Tibial nerve (tissue), 4 donors: Measurements from ENCODE around the gene OR52I2. TPM values are rescaled to one million over a fixed set of nuclear protein-coding genes. Genes with fewer than 3 reads are reported as not detected.

Experiments
- DNase-seq, 2 donors: peaks; one replicate each; pipeline ENCODE4 v3.0.0-alpha.2; 2019; ENCODE audit warnings: low spot score in 2 of 2
- H3K27ac ChIP-seq, 4 donors: fragments of 200-600 bp; sonication (generic) in 3 of 4; one replicate each; pipeline ENCODE4 v1.5.1; 2017 to 2019; ENCODE audit warnings: mild to moderate bottlenecking in 1 of 4
- H3K27me3 ChIP-seq, 2 donors: fragments of 200-600 bp; sonication (generic) in 1 of 2; one replicate each; pipeline versions ENCODE4 v1.5.1 to v1.6.0; 2017 to 2019
- H3K36me3 ChIP-seq, 3 donors: fragments of 200-600 bp; sonication (generic); one replicate each; pipeline ENCODE4 v1.5.1; 2018 to 2019
- H3K4me1 ChIP-seq, 4 donors: fragments of 200-600 bp; sonication (generic) in 3 of 4; one replicate each; pipeline ENCODE4 v1.5.1; 2017 to 2019
- H3K4me3 ChIP-seq, 4 donors: fragments of 200-600 bp; sonication (generic) in 3 of 4; one replicate each; pipeline ENCODE4 v1.5.1; 2017 to 2019; ENCODE audit warnings: mild to moderate bottlenecking in 1 of 4, moderate library complexity in 1 of 4
- H3K9me3 ChIP-seq, 4 donors: fragments of 200-600 bp; sonication (generic) in 3 of 4; one replicate each; pipeline ENCODE4 v1.5.1; 2017 to 2019
- CTCF ChIP-seq, 5 experiments: fragments of 200-600 bp in 3 of 5; fragments of 450-650 bp in 2 of 5; sonication (generic) in 3 of 5; IDR thresholded peaks; one replicate each; pipeline ENCODE4 v1.5.1; 2016 to 2019; ENCODE audit warnings: antibody characterized with exemption in 5 of 5, mild to moderate bottlenecking in 3 of 5, moderate library complexity in 2 of 5
- EP300 ChIP-seq, 2 donors: sonication (generic); formaldehyde crosslinking; IDR thresholded peaks; one replicate each; pipeline ENCODE4 v1.6.1; 2017; ENCODE audit warnings: antibody characterized with exemption in 2 of 2, mild to moderate bottlenecking in 1 of 2
- POLR2A ChIP-seq, 2 donors: fragments of 450-650 bp; IDR thresholded peaks; one replicate each; pipeline ENCODE4 v1.6.1; 2017; ENCODE audit warnings: antibody characterized with exemption in 2 of 2, mild to moderate bottlenecking in 2 of 2, moderate library complexity in 2 of 2
- WGBS, 2 donors: methylation state at CpG; one replicate each; pipeline ENCODE4 v1.1.5; 2018; 5-methylcytosine and 5-hydroxymethylcytosine counted together
- total RNA-seq, 4 donors: library from RNA; depleted of rRNA; stranded (reverse); fragments of >200 nt; gene quantifications; one replicate each; pipeline ENCODE4 v1.1.0, GENCODE V29; 2016

OR52I2 gene
- total RNA-seq, 4 donors from 2014 or later: not detected

- Histone ChIP-seq H3K27me3 (no peaks in the 10 kb centered on the region), H3K27ac (no peak overlapping the region), H3K9me3 (peaks cover 0 to 2% (median 0%) of the 10 kb centered on the region in 4 donors), H3K4me1 (no peaks in the 10 kb centered on the region), H3K4me3 (no peak overlapping the region), H3K36me3 (no peaks in the 10 kb centered on the region)
- WGBS, 2 donors: 90 to 92% methylated on average over 18 of the region's 18 CpGs
- no peak for TF ChIP-seq EP300 (IDR thresholded peaks at IDR 0.05)
- no peak for TF ChIP-seq POLR2A (IDR thresholded peaks at IDR 0.05)
- TF ChIP-seq CTCF (IDR thresholded peaks at IDR 0.05): no peak
- no peak for DNase-seq
Observed at GRCh38 chr11:4569075-4569474, 12.5 kb upstream of the OR52I2 start.

- no peak for TF ChIP-seq EP300 (IDR thresholded peaks at IDR 0.05)
- no peak for TF ChIP-seq POLR2A (IDR thresholded peaks at IDR 0.05)
- TF ChIP-seq CTCF (IDR thresholded peaks at IDR 0.05): no peak
- Histone ChIP-seq H3K4me3 (no peak overlapping the region), H3K4me1 (no peaks in the 10 kb centered on the region), H3K27ac (no peak overlapping the region), H3K9me3 (no peaks in the 10 kb centered on the region), H3K36me3 (no peaks in the 10 kb centered on the region), H3K27me3 (no peaks in the 10 kb centered on the region)
- 54 to 61% methylated on average over 3 of the region's 3 CpGs for WGBS, 2 donors
- no peak for DNase-seq
Observed at GRCh38 chr11:4576880-4577279, 4.7 kb upstream of the OR52I2 start.

GRCh38 chr11:4577761-4578160, 3.8 kb upstream of the OR52I2 start:
- Histone ChIP-seq H3K4me3 (no peak overlapping the region), H3K36me3 (no peaks in the 10 kb centered on the region), H3K27ac (no peak overlapping the region), H3K9me3 (no peaks in the 10 kb centered on the region), H3K4me1 (no peaks in the 10 kb centered on the region), H3K27me3 (no peaks in the 10 kb centered on the region)
- WGBS, 2 donors: 66 to 78% methylated on average over 2 of the region's 2 CpGs
- TF ChIP-seq EP300 (IDR thresholded peaks at IDR 0.05) (no peak), CTCF (IDR thresholded peaks at IDR 0.05) (no peak), POLR2A (IDR thresholded peaks at IDR 0.05) (no peak)
- no peak for DNase-seq

GRCh38 chr11:4578624-4579023, 2.9 kb upstream of the OR52I2 start:
- Histone ChIP-seq H3K9me3 (no peaks in the 10 kb centered on the region), H3K4me3 (no peak overlapping the region), H3K4me1 (no peaks in the 10 kb centered on the region), H3K27ac (no peak overlapping the region), H3K36me3 (no peaks in the 10 kb centered on the region), H3K27me3 (no peaks in the 10 kb centered on the region)
- DNase-seq: no peak
- no peak for TF ChIP-seq CTCF (IDR thresholded peaks at IDR 0.05)
- no peak for TF ChIP-seq EP300 (IDR thresholded peaks at IDR 0.05)
- no peak for TF ChIP-seq POLR2A (IDR thresholded peaks at IDR 0.05)
- 78 to 84% methylated on average over 6 of the region's 6 CpGs for WGBS, 2 donors

GRCh38 chr11:4580124-4580523, 1.4 kb upstream of the OR52I2 start:
- TF ChIP-seq EP300 (IDR thresholded peaks at IDR 0.05): no peak
- TF ChIP-seq CTCF (IDR thresholded peaks at IDR 0.05): no peak
- TF ChIP-seq POLR2A (IDR thresholded peaks at IDR 0.05): no peak
- Histone ChIP-seq H3K4me3 (no peak overlapping the region), H3K36me3 (no peaks in the 10 kb centered on the region), H3K9me3 (no peaks in the 10 kb centered on the region), H3K4me1 (no peaks in the 10 kb centered on the region), H3K27ac (no peak overlapping the region), H3K27me3 (no peaks in the 10 kb centered on the region)
- no peak for DNase-seq
- WGBS, 2 donors: 79 to 81% methylated on average over 1 of the region's 1 CpG
